PFSK-1 (cell line): ENCODE data around the gene CTNNA1.

Experiments
- FOXP2 ChIP-seq: optimal IDR thresholded peaks from 2 replicates; pipeline ENCODE3; 2011; ENCODE audit warnings: borderline replicate concordance, control low read depth, inconsistent platforms; ENCODE audit not compliant: insufficient read depth; ENCODE audit errors: extremely low read length, extremely low read depth
- POLR2AphosphoS5 ChIP-seq: IDR thresholded peaks from 2 replicates; pipeline ENCODE4 v1.6.1; 2012; ENCODE audit warnings: low read depth, mild to moderate bottlenecking, control low read depth, low read length, moderate library complexity
- SIN3A ChIP-seq: IDR thresholded peaks from 2 replicates; pipeline ENCODE4 v1.6.1; 2012; ENCODE audit warnings: mild to moderate bottlenecking, low read length, moderate library complexity, borderline replicate concordance; ENCODE audit not compliant: insufficient read depth
- TAF1 ChIP-seq: IDR thresholded peaks from 2 replicates; pipeline ENCODE4 v1.6.1; 2012; ENCODE audit warnings: low read length, control low read depth, borderline replicate concordance; ENCODE audit not compliant: insufficient read depth
- TF ChIP-seq, protein P1 (sequence below), 2 experiments: IDR thresholded peaks; 2 replicates each; pipeline versions ENCODE4 v1.6.1 to v1.8.0; 2011 to 2012; ENCODE audit warnings: low read depth in 2 of 2, low read length in 2 of 2, control low read depth in 1 of 2, inconsistent platforms in 1 of 2, mild to moderate bottlenecking in 1 of 2, moderate library complexity in 1 of 2; ENCODE audit not compliant: insufficient read depth in 1 of 2

Gene CTNNA1

DNA sequence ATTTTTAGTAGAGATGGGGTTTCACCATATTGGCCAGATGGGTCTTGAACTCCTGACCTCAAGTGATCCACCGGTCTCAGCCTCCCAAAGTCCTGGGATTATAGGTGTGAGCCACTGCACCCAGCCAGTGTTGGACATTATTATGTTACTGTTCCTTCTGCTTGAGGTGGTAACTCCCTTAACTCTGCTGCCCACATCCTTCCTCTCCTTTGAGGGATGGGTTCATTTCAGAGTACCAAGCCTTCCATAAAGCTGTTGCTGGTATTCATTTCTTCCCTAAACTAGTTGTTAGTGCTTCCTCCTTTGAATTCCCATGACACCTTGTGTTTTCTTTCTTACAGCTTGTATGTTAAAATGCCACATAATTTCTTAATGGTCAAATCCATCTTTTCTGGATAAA is 54.0 kb downstream of the CTNNA1 start:
- no peak for TF ChIP-seq FOXP2
- TF ChIP-seq TAF1, result no peak
- TF ChIP-seq, protein P1, sequence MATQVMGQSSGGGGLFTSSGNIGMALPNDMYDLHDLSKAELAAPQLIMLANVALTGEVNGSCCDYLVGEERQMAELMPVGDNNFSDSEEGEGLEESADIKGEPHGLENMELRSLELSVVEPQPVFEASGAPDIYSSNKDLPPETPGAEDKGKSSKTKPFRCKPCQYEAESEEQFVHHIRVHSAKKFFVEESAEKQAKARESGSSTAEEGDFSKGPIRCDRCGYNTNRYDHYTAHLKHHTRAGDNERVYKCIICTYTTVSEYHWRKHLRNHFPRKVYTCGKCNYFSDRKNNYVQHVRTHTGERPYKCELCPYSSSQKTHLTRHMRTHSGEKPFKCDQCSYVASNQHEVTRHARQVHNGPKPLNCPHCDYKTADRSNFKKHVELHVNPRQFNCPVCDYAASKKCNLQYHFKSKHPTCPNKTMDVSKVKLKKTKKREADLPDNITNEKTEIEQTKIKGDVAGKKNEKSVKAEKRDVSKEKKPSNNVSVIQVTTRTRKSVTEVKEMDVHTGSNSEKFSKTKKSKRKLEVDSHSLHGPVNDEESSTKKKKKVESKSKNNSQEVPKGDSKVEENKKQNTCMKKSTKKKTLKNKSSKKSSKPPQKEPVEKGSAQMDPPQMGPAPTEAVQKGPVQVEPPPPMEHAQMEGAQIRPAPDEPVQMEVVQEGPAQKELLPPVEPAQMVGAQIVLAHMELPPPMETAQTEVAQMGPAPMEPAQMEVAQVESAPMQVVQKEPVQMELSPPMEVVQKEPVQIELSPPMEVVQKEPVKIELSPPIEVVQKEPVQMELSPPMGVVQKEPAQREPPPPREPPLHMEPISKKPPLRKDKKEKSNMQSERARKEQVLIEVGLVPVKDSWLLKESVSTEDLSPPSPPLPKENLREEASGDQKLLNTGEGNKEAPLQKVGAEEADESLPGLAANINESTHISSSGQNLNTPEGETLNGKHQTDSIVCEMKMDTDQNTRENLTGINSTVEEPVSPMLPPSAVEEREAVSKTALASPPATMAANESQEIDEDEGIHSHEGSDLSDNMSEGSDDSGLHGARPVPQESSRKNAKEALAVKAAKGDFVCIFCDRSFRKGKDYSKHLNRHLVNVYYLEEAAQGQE (IDR thresholded peaks at IDR 0.05; ENCODE audit: insufficient read depth in 1 of 2, low read depth in 2 of 2, low read length in 2 of 2), result no peak
- no peak for TF ChIP-seq SIN3A
- TF ChIP-seq POLR2AphosphoS5, result no peak

DNA sequence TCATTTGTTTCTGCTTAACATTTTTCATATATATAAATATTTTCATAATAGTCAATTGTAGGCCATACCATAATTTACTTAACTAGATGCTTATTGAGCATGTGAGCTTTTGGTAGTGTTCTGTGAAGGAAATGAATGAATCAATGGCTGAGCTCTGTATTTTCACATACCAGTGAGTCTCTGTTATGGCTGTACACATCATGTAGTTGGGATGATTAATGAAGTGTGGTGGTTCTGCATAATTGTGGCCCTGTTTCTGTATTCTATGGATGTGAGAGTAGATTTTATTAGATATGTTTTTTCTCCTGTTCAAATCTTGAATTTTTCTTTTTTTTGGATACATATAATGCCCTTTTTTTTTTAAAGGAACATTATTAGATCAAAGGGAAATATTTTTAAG is 56.2 kb downstream of the CTNNA1 start:
- TF ChIP-seq FOXP2, result no peak
- no peak for TF ChIP-seq TAF1
- TF ChIP-seq, protein P1 (IDR thresholded peaks at IDR 0.05; ENCODE audit: insufficient read depth in 1 of 2, low read depth in 2 of 2, low read length in 2 of 2), result no peak
- TF ChIP-seq SIN3A, result no peak
- TF ChIP-seq POLR2AphosphoS5, result no peak

DNA sequence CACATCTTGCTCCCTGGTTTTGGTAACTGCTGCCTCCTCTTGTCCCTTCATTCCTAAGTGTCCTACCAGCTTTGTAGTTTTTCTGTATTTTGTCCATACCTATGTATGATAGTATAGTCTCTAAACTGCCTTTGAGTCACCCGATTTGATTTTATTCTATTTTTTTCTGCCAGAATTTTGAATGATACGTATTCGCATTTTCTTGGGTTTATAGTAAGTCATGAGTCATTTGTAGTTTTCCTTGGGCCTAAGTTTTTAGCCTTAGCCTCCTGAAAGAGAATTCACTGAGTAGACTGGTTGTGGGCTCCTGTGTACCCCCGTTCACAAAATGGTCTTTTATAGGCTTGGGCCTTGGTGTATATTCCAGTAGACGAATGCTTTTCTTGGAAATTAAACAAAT is 62.3 kb downstream of the CTNNA1 start:
- TF ChIP-seq TAF1 (no peak), SIN3A (no peak)
- TF ChIP-seq, protein P1 (IDR thresholded peaks at IDR 0.05; ENCODE audit: insufficient read depth in 1 of 2, low read depth in 2 of 2, low read length in 2 of 2), result no peak

DNA sequence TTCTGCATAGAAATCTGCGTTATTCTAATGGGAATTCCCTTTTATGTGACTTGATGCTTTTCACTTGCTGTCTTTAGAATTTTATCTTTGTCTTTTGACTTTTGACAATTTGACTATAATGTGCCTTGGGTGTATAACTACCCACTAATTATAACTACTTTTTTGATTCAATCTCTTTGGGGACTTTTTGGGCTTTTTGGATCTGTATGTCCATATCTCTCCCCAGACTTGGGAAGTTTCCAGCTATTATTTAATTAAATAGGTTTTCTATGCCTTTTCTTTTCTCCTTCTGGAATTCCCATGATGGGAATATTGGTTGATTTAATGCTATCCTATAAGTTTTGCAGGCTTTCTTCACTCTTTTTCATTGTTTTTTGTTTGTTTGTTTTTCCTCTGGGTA is 64.0 kb downstream of the CTNNA1 start:
- TF ChIP-seq SIN3A, result no peak

DNA sequence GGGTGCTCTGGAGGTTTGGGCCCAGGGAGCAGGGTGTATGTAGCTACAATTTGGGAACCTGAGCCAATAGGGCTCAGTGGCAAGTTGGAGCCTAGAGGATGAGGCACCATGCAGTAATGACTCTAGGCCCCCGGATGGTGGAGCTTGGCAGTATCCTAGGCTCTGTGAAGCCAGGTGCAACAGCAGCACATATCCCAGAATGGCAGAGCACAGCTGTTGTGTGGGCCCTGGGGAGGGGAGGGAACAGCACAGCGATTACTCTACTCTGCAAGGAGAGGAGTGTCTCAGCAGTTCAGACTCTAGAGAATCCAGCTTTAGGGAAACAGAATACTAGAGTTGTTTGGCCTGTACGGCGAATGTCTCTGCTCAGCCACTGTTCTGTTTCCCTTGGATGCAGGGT is 65.9 kb downstream of the CTNNA1 start:
- TF ChIP-seq TAF1 (no peak), POLR2AphosphoS5 (no peak), SIN3A (no peak), FOXP2 (no peak)
- TF ChIP-seq, protein P1 (IDR thresholded peaks at IDR 0.05; ENCODE audit: insufficient read depth in 1 of 2, low read depth in 2 of 2, low read length in 2 of 2), result no peak
